GM15510 (cell line): Measurements from ENCODE around the gene MYH13.

Experiments used
- POLR2A ChIP-seq: IDR thresholded peaks from 3 replicates; pipeline ENCODE4 v1.6.1; 2011; ENCODE audit warnings: borderline replicate concordance; ENCODE audit not compliant: insufficient read length; ENCODE audit errors: extremely low read depth

MYH13 gene

GRCh38 chr17:10372906-10373305 lies at the start of gene MYH13:
TSS of gene MYH13 (minus strand) at chr17:10373006. CDS start at chr17:10364530, 8,476 bp downstream.
- TF ChIP-seq POLR2A = no peak

GRCh38 chr17:10421900-10422542 lies 49.2 kb upstream of the MYH13 start, which contains the start of gene MYH8:
TSS of gene MYH8 (minus strand) at chr17:10421950. CDS start at chr17:10420227, 1,723 bp downstream.
- TF ChIP-seq POLR2A = no peak

GRCh38 chr17:10421211-10421610 lies 48.4 kb upstream of the MYH13 start:
- TF ChIP-seq POLR2A = no peak

GRCh38 chr17:10420811-10421210 lies 48.0 kb upstream of the MYH13 start:
- no peak for TF ChIP-seq POLR2A

- no peak for TF ChIP-seq POLR2A
Observed at GRCh38 chr17:10417431-10417830, 44.6 kb upstream of the MYH13 start.

GRCh38 chr17:10415161-10415560 lies 42.4 kb upstream of the MYH13 start:
- no peak for TF ChIP-seq POLR2A

- TF ChIP-seq POLR2A = no peak
Observed at GRCh38 chr17:10403589-10403988, 30.8 kb upstream of the MYH13 start.

- no peak for TF ChIP-seq POLR2A
Observed at GRCh38 chr17:10398352-10398751, 25.5 kb upstream of the MYH13 start.

- no peak for TF ChIP-seq POLR2A
Observed at GRCh38 chr17:10396524-10397163, 23.8 kb upstream of the MYH13 start.

- TF ChIP-seq POLR2A = no peak
Observed at GRCh38 chr17:10394201-10394887, 21.5 kb upstream of the MYH13 start.

GRCh38 chr17:10392880-10393279 lies 20.1 kb upstream of the MYH13 start:
- no peak for TF ChIP-seq POLR2A

GRCh38 chr17:10385871-10386270 lies 13.1 kb upstream of the MYH13 start:
- no peak for TF ChIP-seq POLR2A

GRCh38 chr17:10384175-10384574 lies 11.4 kb upstream of the MYH13 start:
- no peak for TF ChIP-seq POLR2A

GRCh38 chr17:10380631-10381408 lies 8.0 kb upstream of the MYH13 start:
- no peak for TF ChIP-seq POLR2A
